ENCODE data around the gene UGGT2. TPM values are rescaled to one million over a fixed set of nuclear protein-coding genes. Genes with fewer than 3 reads are reported as not detected.

UGGT2 gene
- total RNA-seq, 2 experiments from 2014 or later: 0.16 TPM; not detected in 1

DNA sequence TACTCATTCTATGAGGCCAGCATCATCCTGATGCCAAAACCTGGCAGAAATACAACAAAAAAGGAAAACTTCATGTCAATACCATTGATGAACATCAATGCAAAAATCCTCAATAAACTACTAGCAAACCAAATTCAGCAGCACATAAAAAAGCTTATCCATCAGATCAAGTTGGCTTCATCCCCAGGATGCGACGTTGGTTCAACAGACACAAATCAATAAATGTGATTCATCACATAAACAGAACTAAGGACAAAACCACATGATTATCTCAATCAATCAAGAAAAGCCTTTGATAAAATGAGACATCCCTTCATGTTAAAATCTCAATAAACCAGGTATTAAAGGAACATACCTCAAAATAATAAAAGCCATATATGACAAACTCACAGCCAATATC is 134.3 kb downstream of the UGGT2 start:
- no peak for DNase-seq
- H3K9me3 Mint-ChIP-seq: no peaks in the 10 kb centered on the region
- no peak overlapping the region for H3K27ac Mint-ChIP-seq
- no peaks in the 10 kb centered on the region for H3K27me3 Mint-ChIP-seq
- H3K36me3 Mint-ChIP-seq: no peaks in the 10 kb centered on the region
- no peak overlapping the region for H3K4me3 Mint-ChIP-seq
- no peaks in the 10 kb centered on the region for H3K4me1 Mint-ChIP-seq

DNA sequence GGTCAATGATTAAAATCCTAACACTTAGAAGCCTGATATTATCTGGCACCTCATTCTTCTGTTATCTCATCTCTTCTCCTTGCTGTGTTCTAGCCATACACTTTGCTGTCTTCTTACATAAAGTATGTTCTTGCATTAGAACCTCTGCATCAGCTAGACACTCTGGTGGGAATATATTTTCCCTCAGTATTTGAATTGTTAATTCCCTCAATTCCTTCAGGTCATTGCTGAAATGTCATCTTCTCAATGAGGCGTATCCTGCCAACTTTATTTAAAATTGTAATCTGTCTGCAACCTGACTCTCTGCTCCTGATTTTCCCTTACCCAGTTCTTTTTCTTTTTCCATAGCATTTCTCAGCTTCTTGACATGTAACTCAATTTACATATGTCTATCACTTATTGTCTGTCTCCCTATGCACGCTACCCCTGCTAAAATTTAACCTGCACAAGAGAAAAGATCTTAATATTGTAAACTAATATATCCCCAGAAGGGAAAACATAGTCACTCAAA is 138.2 kb downstream of the UGGT2 start:
- no peaks in the 10 kb centered on the region for H3K36me3 Mint-ChIP-seq
- H3K27me3 Mint-ChIP-seq: no peaks in the 10 kb centered on the region
- no peak overlapping the region for H3K27ac Mint-ChIP-seq
- no peaks in the 10 kb centered on the region for H3K4me1 Mint-ChIP-seq
- H3K4me3 Mint-ChIP-seq: no peak overlapping the region
- no peak for DNase-seq
- peaks cover 3% of the 10 kb centered on the region for H3K9me3 Mint-ChIP-seq

GRCh38 chr13:95906999-95907398 is 146.2 kb downstream of the UGGT2 start:
- H3K4me1 Mint-ChIP-seq: no peaks in the 10 kb centered on the region
- H3K4me3 Mint-ChIP-seq: no peak overlapping the region
- DNase-seq: no peak
- H3K27me3 Mint-ChIP-seq: no peaks in the 10 kb centered on the region
- H3K27ac Mint-ChIP-seq: no peak overlapping the region
- peaks cover 2% of the 10 kb centered on the region for H3K9me3 Mint-ChIP-seq
- H3K36me3 Mint-ChIP-seq: no peaks in the 10 kb centered on the region

DNA sequence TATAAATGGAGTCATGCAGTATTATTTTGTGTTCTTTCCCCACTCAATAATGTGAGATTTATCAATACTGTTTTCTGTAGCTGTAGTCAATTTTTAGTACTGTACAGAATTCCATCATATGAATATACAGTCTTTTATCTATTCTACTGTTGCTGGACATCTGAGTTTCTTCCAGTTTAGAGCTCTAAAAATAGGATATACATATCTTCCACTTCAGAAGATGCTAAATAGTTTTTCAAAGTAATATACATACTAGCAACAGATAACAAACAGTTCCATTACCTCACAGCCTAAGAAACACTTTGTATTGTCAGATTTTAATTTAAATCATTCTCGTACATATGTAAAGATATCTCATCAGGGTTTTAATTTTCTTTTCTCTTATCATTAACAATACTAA is 149.6 kb downstream of the UGGT2 start:
- Mint-ChIP-seq H3K9me3 (no peaks in the 10 kb centered on the region), H3K36me3 (no peaks in the 10 kb centered on the region), H3K27me3 (no peaks in the 10 kb centered on the region), H3K4me1 (no peaks in the 10 kb centered on the region), H3K4me3 (no peak overlapping the region), H3K27ac (no peak overlapping the region)
- no peak for DNase-seq

DNA sequence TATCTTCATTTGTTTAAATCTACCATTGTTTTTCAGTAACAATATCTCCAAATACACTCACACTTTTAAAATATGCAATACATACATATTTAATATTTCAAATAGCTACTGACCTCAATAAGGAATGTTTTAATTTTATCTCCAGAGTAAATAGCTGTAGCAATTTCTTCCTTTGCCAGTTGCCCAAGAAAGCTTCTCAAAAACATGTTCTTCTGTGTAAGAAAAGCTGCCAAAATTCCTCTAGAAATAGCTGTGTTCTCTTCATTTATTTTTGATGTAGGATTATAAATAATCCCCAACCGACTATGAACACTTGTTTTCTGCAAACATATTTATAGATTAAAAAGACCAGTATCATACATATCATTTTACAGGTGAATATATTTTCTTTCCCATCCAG is 150.5 kb downstream of the UGGT2 start:
- DNase-seq: no peak
- H3K36me3 Mint-ChIP-seq: no peaks in the 10 kb centered on the region

GRCh38 chr13:95898256-95898655 is 154.9 kb downstream of the UGGT2 start:
- peaks cover 3% of the 10 kb centered on the region for H3K27me3 Mint-ChIP-seq
- no peak overlapping the region for H3K27ac Mint-ChIP-seq
- H3K9me3 Mint-ChIP-seq: no peaks in the 10 kb centered on the region
- no peaks in the 10 kb centered on the region for H3K36me3 Mint-ChIP-seq
- no peaks in the 10 kb centered on the region for H3K4me1 Mint-ChIP-seq
- no peak overlapping the region for H3K4me3 Mint-ChIP-seq
- DNase-seq: no peak

More for the DNA sequence above, 150.5 kb downstream of the UGGT2 start:
- H3K27ac Mint-ChIP-seq: no peak overlapping the region
- H3K27me3 Mint-ChIP-seq: no peaks in the 10 kb centered on the region
- no peaks in the 10 kb centered on the region for H3K9me3 Mint-ChIP-seq
- no peaks in the 10 kb centered on the region for H3K4me1 Mint-ChIP-seq
- no peak overlapping the region for H3K4me3 Mint-ChIP-seq

DNA sequence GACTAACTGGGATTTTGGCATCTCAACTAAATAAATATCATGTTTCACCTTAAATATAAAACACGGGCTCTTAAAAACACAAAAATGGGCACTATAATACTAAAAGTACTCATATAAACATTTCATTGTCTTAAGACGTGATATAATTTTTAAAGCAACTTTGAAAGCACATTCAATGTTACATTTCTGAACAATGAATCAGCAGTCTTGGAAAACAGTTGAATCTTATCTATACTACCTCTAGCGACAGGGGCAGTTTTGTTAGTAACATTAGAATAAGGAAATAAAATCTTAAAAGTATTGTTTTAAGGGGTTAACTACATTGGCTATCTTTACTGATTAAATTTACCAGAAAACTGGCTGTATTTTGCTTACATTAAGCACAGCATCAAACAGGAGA is 156.9 kb downstream of the UGGT2 start:
- Mint-ChIP-seq H3K27me3 (peaks cover 3% of the 10 kb centered on the region), H3K27ac (no peak overlapping the region), H3K36me3 (no peaks in the 10 kb centered on the region), H3K9me3 (no peaks in the 10 kb centered on the region), H3K4me1 (no peaks in the 10 kb centered on the region), H3K4me3 (no peak overlapping the region)
- no peak for DNase-seq

DNA sequence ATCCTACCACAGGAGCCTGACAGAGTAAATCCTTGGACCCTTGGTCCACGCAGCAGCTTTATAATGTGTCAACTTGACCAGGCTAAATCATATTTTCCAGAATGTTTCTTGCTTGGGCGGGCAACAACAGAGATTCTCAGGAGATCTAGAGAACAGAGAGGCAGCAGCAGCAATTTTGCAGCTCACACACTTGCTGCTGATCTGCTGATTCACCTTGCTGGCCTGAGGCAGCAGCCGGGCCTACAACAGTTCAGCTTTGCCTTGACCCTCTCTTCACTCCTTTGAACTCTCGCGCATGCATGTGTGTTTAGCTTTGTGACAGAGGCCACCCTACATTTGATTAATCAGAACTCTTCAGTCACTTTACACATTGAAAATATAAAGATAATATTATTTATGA is 159.3 kb downstream of the UGGT2 start:
- no peaks in the 10 kb centered on the region for H3K9me3 Mint-ChIP-seq
- H3K36me3 Mint-ChIP-seq: no peaks in the 10 kb centered on the region
- no peak overlapping the region for H3K4me3 Mint-ChIP-seq
- H3K27ac Mint-ChIP-seq: no peak overlapping the region
- H3K27me3 Mint-ChIP-seq: peaks cover 3% of the 10 kb centered on the region
- no peaks in the 10 kb centered on the region for H3K4me1 Mint-ChIP-seq
- DNase-seq: no peak

DNA sequence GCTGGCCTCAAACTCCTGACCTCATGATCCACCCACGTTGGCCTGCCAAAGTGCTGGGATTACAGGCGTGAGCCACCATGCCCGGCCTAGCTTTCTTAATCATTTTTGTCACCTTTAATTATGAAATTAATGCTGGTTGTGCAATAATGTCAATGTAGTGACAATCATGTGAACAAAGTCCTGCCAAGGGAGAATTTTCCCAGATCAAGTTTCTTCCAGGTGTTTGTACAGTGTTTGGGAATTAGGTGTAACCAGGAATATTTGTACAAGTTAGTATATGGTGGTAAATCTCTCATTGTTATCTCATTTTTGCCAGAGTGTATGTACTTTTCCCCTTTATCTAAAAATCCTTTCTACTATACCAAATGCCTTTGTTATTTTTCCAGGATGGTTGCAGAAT is 171.1 kb downstream of the UGGT2 start:
- H3K27ac Mint-ChIP-seq: no peak overlapping the region
- H3K4me3 Mint-ChIP-seq: no peak overlapping the region
- no peaks in the 10 kb centered on the region for H3K36me3 Mint-ChIP-seq
- H3K4me1 Mint-ChIP-seq: no peaks in the 10 kb centered on the region
- peaks cover 8% of the 10 kb centered on the region for H3K27me3 Mint-ChIP-seq
- no peaks in the 10 kb centered on the region for H3K9me3 Mint-ChIP-seq
- DNase-seq: no peak

DNA sequence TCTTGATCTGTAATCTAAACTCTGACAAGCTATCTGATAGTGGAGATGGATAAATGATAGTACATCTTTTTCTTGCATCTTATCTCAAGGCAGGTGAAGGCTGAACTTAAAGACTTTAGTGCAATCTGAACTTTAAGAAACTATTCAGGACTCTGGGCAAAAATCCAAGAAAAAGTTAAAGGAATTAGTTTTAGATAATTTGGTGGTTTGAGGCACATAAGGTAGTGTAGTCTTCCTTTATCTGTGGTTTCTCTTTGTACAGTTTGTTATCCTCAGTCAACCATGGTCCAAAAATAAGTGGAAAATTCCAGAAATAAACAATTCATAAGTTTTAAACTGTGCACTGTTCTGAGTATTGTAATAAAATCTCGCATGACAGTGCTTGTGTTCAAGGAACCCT is 172.9 kb downstream of the UGGT2 start:
- no peaks in the 10 kb centered on the region for H3K9me3 Mint-ChIP-seq
- DNase-seq: no peak
- no peaks in the 10 kb centered on the region for H3K4me1 Mint-ChIP-seq
- no peak overlapping the region for H3K4me3 Mint-ChIP-seq
- H3K27ac Mint-ChIP-seq: no peak overlapping the region
- peaks cover 8% of the 10 kb centered on the region for H3K27me3 Mint-ChIP-seq
- no peaks in the 10 kb centered on the region for H3K36me3 Mint-ChIP-seq

DNA sequence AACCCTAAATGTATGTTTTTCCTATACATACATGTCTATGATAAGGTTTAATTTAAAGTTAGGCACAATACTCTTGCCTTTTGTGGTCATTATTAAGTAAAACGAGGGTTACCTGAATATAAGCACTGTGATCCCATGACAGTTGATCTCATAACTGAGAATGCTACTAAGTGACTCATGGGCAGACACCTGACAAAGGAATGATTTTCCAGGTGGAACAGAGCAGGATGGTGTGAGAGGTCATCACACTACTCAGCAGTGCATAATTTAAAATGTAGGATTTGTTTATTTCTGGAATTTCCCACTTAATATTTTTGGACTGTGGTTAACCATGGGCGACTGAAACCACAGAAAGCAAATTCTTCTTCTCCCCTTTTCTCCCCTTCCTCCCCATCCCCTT is 178.9 kb downstream of the UGGT2 start:
- Mint-ChIP-seq H3K4me1 (no peaks in the 10 kb centered on the region), H3K27me3 (peaks cover 5% of the 10 kb centered on the region), H3K36me3 (no peaks in the 10 kb centered on the region), H3K9me3 (no peaks in the 10 kb centered on the region), H3K27ac (no peak overlapping the region), H3K4me3 (no peak overlapping the region)
- no peak for DNase-seq

DNA sequence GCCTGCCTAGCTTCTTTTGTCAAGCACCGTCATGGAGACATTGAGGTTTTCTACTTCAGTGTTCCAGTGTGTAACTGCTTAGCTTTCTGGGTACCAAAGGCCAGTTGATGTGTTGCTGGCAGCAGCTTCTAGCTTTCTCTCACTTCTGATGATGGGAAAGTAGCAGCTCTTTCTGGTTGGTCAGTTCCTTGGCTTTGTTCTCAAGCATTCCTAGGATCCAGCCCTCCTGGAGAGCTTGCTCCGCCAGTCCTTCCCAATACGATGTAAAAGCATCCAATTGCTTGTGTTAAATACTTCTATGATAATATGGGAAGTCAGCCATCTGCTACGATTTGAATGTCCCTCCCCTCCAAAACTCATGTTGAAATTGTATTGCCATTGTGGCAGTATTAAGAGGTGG is 182.8 kb downstream of the UGGT2 start:
- Mint-ChIP-seq H3K9me3 (no peaks in the 10 kb centered on the region), H3K27ac (no peak overlapping the region), H3K36me3 (no peaks in the 10 kb centered on the region), H3K27me3 (peaks cover 5% of the 10 kb centered on the region), H3K4me1 (no peaks in the 10 kb centered on the region), H3K4me3 (no peak overlapping the region)
- no peak for DNase-seq

DNA sequence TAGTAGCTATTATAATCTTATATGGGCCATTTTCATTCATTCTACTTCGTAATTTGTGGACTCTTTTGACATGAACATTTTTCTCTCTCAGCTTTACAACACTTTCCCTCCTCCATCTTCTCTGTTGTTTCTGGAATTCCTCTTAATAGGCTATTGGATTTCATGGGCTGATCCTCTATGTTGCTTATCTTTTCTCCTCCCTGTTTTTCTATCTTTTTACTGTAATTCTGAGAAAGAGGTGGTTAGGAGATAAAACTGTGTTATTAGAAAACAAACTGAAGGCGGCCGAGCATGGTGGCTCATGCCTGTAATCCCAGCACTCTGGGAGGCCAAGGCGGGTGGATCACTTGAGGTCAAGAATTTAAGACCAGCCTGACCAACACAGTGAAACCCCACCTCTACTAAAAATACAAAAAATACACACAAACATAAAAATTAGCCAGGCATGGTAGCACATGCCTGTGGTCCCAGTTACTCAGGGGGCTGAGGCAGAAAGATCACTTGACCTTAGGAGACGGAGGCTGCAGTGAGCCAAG is 188.1 kb downstream of the UGGT2 start:
- H3K4me3 Mint-ChIP-seq: no peak overlapping the region
- H3K36me3 Mint-ChIP-seq: no peaks in the 10 kb centered on the region
- no peak for DNase-seq
- H3K27ac Mint-ChIP-seq: no peak overlapping the region
- H3K27me3 Mint-ChIP-seq: peaks cover 5% of the 10 kb centered on the region
- H3K9me3 Mint-ChIP-seq: no peaks in the 10 kb centered on the region
- no peaks in the 10 kb centered on the region for H3K4me1 Mint-ChIP-seq

- H3K4me1 Mint-ChIP-seq: no peaks in the 10 kb centered on the region
- H3K36me3 Mint-ChIP-seq: no peaks in the 10 kb centered on the region
- no peaks in the 10 kb centered on the region for H3K9me3 Mint-ChIP-seq
- peaks cover 5% of the 10 kb centered on the region for H3K27me3 Mint-ChIP-seq
- no peak overlapping the region for H3K27ac Mint-ChIP-seq
- DNase-seq: no peak
- H3K4me3 Mint-ChIP-seq: no peak overlapping the region
These were observed 190.8 kb downstream of the UGGT2 start for GRCh38 chr13:95862408-95862807.

DNA sequence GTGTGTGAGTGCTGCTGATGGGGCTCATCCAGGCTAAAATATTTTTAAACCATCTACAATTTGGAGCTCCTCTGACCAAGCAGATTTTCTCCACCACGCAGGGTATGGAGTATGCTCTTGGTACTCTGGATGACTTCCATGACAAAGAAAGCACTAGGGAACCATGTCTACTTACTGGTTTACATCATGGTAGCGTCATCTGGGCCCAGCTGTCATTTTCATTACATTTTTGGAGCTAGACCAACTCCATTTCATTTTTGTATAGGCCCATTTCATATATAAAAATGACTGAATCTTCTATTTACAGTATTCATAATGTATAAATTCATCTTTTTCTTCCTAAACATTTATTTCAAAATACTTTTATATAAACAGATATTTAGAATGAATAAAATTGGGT is 191.9 kb downstream of the UGGT2 start:
- no peaks in the 10 kb centered on the region for H3K4me1 Mint-ChIP-seq
- H3K27ac Mint-ChIP-seq: no peak overlapping the region
- H3K9me3 Mint-ChIP-seq: no peaks in the 10 kb centered on the region
- DNase-seq: no peak
- H3K36me3 Mint-ChIP-seq: no peaks in the 10 kb centered on the region
- H3K27me3 Mint-ChIP-seq: peaks cover 5% of the 10 kb centered on the region
- H3K4me3 Mint-ChIP-seq: no peak overlapping the region

GRCh38 chr13:95858286-95859075 is 194.7 kb downstream of the UGGT2 start:
- Mint-ChIP-seq H3K27ac (no peak overlapping the region), H3K36me3 (no peaks in the 10 kb centered on the region), H3K27me3 (no peaks in the 10 kb centered on the region), H3K4me3 (no peak overlapping the region), H3K4me1 (no peaks in the 10 kb centered on the region), H3K9me3 (no peaks in the 10 kb centered on the region)
- DNase-seq: no peak

Measured in activated naive CD8-positive, alpha-beta T cell treated with anti-CD3 and anti-CD28 coated beads for 36 hours (primary cell).